Astrocyte of the hippocampus (primary cell): ENCODE measurements around the gene RGMB.
"Not testable (repeated sequence)": the region's sequence is repeated elsewhere in the genome, so short reads cannot be mapped to it uniquely, and the experiment has no call there.

ENCODE experiments used
- DNase-seq: peaks from one replicate; pipeline ENCODE4 v3.0.0; 2011; ENCODE audit warnings: low read depth, low spot score

Gene RGMB, protein sequence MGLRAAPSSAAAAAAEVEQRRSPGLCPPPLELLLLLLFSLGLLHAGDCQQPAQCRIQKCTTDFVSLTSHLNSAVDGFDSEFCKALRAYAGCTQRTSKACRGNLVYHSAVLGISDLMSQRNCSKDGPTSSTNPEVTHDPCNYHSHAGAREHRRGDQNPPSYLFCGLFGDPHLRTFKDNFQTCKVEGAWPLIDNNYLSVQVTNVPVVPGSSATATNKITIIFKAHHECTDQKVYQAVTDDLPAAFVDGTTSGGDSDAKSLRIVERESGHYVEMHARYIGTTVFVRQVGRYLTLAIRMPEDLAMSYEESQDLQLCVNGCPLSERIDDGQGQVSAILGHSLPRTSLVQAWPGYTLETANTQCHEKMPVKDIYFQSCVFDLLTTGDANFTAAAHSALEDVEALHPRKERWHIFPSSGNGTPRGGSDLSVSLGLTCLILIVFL

DNA sequence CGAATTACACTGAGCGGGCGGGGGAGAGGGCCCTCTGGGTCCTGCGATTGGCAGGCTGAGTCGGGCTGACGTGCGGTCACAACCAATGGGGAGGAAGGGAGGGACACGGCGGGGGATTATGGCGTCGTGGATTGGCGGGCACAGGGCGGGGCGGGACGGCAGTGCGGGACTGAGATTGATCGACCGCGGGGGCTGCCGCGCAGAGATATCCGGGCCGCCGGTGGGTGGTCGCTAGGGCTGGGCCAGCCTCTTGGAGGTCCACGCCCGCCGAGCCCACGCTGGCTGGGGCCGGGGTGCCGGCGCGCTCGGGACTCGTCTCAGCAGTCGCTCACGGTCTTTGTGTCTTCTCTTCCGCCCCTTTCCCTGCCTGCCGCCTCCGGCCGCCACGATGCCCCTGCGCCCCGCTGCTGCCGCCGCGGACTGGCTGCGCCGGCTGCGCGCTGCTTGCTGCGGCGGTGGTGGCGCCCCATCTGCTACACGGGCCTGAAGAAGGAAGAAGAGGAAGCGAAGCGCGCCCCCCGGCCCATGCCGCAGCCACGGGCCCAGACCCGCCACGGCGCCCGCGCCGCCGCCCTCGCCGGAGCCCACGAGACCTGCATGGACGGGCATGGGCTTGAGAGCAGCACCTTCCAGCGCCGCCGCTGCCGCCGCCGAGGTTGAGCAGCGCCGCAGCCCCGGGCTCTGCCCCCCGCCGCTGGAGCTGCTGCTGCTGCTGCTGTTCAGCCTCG lies at the start of gene RGMB:
Gene RGMB, plus strand, starts transcription at position 200 of the 728 bp plus-strand sequence. Its CDS starts 408 bp downstream, at position 608.
- DNase-seq = peak; percentile 100

DNA sequence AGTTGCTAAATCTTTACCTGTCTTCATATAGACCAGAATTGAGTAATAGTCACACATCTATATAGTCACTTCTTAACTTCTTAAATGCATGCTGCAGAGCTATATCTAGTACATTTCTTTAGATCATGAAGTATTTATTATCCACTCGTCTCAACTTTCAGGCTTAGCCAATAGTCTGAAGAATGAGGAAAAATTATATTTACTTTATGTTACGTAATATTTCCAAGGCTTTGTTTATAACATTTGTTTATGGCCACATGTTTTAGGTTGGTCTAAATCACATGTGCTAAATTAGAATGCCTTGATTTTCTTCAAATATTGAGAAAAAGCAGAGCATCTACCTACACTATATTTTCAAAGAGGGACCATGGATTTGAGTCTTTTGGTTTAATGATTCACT lies 47.2 kb upstream of the RGMB start:
- DNase-seq = no peak

DNA sequence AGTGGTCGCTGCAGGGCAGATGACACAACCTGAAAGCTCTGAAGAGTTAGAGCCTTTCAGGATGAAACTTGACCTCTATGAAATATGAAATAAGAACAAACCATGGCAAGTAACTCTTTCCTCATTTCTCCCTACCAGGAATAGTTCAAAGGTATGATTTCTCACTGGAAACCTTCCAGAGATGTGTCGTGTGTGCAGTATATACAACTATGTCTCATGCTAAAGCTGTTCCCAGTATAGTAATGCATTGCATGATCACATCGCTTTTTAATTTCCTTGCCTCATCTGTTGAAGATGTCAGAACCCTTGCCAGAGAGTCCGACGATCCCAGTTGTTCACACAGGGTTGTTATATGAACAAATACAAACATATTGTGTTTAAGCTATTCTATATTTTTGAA lies 45.8 kb upstream of the RGMB start:
- DNase-seq = no peak

DNA sequence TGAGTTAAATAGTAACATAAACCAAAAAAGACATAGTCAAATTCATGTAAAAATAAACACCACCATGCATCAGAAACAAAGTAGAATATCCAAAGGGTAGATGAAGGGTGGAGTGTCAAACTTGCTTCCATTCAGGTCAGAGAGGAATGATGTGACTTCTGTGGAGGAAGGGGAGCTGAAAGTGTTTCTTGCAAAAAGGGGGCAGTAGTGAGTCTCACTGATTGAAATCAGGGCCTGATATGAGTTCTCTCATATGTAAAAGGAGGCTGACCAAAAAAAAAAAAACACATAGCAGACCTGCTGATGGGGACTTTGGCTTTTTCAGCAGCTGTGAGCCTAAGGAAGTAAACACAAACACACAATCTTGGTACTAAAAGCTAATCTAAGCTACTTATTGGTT lies 38.8 kb upstream of the RGMB start:
- no peak for DNase-seq

DNA sequence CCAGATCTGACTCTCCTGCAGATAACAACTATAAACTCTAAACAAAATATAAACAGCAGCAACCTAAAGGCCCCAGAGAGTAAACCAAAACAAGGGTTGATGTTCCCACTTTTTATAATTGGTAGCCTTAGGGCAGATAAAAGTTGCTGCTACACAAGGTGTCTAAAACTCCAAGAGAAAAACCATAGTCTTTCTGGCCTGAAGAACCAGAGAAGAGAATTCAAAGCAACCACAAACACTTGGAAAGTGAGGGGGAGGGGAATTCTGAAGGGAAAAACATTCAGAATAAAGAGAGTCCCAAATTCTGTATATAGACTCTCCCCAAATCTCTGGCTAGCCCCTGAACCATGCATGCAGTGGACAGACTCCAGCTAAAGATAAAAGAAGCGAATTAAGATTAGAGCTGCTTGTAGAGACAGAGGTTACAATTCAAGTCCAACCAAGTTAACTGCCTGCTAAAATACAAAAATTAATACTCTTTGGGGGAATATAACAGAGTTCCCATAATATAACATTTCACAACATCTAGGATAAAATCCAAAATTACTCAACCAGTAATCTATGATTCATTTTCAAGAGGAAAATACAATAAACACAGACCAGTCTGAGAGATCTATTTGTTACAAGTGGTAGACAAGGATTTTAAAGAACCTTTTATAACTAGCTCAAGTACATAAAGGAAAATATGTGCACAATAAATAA lies 37.5 kb upstream of the RGMB start:
- no peak for DNase-seq

DNA sequence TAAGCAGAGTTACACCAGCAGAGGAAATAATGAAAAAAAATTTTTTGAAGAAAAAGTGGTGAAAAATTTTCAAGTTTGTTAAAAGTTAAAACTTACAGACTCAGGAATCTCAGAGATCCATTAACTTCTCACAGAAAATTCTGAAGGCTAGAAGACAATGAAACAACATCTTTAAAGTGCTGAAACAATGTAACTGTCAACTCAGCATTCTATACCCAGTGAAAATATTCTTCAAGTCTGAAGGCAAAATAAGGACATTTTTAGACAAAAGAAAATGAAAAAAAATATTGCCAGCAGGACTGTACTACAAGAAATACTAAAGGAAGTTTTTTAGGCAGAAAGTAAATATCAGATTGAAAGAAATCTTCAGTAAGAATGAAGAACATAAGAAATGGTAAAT lies 36.7 kb upstream of the RGMB start:
- DNase-seq = no peak

DNA sequence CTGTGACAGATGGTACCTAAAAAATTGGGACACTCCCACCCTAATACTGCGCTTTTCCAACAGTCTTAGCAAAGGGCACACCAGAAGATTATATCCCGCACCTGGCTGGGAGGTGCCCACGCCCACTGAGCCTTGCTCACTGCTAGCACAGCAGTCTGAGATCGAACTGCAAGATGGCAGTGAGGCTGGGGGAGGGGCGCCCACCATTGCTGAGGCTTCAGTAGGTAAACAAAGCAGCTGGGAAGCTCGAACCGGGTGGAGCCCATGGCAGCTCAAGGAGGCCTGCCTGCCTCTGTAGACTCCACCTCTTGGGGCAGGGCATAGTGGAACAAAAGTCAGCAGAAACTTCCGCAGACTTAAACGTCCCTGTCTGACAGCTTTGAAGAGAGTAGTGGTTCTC lies 36.0 kb upstream of the RGMB start:
- not testable (repeated sequence) for DNase-seq

DNA sequence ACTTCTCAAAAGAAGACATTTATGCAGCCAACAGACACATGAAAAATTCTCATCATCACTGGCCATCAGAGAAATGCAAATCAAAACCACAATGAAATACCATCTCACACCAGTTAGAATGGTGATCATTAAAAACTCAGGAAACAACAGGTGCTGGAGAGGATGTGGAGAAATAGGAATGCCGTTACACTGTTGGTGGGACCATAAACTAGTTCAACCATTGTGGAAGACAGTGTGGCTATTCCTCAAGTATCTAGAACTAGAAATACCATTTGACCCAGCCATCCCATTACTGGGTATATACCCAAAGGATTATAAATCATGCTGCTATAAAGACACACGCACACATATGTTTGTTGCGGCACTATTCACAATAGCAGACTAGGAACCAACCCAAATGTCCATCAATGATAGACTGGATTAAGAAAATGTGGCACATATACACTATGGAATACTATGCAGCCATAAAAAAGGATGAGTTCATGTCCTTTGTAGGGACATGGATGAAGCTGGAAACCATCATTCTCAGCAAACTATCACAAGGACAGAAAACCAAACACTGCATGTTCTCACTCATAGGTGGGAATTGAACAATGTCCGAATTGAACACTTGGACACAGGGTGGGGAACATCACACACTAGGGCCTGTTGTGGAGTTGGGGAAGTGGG lies 34.8 kb upstream of the RGMB start:
- DNase-seq = not testable (repeated sequence)

DNA sequence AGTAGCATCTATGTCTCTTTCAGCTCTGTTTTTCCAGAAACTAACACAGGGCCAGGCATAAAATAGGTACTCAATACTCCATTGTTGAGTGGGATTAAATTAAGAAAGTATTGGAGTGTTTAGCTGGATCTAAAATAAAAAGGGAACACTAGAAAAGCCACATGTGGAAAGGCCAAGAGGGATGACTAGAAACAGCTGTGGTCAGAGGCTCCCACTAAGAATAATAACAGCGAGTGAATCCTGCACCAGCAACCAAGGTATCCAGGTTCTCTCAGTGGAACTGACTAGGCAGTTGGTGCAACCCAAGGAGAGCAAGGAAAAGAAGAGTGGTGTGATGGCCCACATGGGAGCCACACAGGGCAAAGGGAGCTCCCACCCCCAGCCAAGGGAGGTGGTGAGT lies 31.5 kb upstream of the RGMB start:
- DNase-seq = no peak

DNA sequence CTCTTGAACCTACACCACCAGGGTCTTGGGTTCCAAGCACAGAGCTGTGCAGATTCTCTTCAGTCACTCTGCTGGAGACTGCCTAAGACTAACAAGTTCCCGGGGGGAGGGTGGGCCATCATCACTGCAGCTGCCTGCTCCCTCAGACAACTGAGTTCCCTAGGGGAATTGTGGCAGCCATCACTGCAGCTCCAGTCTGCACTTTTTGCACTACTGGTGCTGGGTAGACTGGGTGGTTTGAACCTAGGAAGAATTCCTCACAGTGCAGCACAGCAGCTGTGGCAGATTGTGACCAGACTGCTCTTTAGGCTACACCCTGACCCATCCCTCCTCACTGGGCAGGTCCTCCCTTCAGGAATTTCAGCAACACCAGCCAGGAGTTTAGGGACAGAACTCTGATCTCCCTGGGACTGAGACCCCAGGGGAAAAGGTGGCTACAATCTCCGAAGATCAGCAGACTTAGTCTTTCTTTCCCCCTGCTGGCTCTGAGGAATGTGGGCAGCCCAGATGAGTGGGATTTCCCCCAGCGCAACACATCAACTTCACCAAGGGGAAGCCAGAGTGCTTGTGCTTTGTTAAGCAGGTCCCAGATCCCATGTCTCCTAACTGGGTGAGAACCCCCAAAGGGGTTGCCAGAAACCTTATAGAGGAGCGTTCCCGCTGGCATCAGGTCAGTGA lies 30.9 kb upstream of the RGMB start:
- DNase-seq = no peak

DNA sequence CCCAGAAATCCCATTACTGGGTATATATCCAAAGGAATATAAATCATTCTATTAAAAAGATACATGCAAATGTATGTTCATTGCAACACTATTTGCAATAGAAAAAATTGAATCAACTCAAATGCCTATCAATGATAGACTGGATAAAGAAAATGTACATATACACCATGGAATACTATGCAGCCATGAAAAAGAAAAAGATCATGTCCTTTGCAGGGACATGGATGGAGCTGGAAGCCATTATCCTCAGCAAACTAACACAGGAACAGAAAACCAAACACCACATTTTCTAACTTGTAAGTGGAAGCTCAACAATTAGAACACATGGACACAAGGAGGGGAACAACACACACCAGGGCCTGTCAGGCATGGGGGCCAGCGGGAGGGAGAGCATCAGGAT lies 25.2 kb upstream of the RGMB start:
- not testable (repeated sequence) for DNase-seq

DNA sequence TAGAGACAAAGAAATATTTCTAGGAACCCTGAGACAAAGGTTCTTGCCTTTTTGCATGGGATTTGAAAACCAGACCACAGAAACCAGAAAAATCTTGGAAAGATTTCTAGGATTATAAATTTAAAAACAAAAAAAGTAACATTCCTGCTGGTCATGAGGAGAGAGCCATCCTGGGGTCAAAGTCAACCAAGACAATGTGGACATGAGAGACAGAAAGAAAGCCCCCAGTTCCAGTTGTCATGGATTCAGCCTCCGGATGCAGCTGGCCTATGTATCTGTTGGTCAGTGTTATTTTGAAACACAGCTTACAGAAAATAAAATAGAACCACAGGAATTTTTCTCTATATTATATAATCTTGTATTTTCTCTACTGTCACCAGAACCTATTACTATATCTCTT lies 24.4 kb upstream of the RGMB start:
- no peak for DNase-seq

DNA sequence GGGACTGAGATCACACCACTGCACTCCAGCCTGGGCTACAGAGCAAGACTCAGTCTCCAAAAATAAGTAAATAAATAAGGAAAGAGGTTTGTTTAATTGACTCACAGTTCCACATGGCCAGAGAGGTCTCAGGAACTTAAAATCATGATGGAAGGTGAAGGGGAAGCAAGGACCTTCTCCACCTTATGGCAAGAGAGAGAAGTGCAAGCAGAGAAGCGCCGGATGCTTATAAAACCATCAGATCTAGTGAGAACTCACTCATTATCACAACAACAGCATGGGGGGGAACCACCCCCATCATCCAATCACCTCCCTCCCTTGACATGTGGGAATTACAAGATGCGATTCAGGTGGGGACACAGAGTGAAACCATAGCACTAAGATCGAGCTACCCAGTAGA lies 22.8 kb upstream of the RGMB start:
- no peak for DNase-seq

DNA sequence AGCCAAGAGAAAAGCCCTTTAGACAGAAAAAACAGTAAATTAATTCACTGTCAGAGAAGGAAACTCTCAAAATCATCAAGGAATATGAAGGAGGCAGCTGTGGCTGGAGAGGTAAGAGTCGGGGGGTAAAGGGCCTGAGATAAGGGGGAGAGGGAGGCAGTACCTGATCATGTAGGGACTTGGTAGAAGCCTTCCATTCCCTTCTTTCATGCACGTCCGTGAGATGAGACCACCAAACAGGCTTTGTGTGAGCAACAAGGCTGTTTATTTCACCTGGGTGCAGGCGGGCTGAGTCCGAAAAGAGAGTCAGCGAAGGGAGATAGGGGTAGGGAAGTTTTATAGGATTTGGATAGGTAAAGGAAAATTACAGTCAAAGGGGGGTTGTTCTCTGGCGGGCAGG lies 21.1 kb upstream of the RGMB start:
- not testable (repeated sequence) for DNase-seq

DNA sequence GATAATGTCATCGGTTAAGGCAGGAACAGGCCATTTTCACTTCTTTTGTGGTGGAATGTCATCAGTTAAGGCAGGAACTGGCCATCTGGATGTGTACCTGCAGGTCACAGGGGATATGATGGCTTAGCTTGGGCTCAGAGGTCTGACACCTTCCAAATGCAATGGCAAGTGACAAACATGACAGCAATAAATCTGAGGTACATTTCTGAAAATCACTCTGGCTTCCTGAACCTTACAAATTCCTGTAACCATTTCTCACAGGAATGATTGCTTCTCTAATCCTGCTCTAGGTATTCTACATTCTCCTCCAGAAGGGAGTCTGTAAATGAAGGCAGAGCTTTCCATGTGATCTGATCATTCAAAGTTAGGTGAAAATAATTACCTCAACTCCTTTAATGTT lies 20.7 kb upstream of the RGMB start:
- not testable (repeated sequence) for DNase-seq

DNA sequence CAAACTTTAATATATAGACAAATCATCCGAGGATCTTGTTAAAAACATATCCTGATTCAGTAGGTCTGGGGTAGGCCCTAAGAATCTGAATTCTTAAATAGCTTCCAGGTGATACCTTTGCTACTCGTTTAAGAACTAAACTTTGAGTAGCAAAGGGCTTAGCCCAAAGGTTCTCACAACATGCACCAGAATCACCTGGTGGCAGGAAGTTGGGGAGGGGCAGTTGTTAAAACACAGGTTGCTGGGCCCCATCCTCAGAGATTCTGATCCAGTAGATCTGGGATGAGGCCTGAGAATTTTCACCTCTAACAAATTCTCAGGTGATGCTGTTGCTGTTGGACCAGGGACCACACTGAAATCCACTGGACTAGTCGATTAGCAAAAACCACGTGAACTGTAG lies 20.0 kb upstream of the RGMB start:
- no peak for DNase-seq

DNA sequence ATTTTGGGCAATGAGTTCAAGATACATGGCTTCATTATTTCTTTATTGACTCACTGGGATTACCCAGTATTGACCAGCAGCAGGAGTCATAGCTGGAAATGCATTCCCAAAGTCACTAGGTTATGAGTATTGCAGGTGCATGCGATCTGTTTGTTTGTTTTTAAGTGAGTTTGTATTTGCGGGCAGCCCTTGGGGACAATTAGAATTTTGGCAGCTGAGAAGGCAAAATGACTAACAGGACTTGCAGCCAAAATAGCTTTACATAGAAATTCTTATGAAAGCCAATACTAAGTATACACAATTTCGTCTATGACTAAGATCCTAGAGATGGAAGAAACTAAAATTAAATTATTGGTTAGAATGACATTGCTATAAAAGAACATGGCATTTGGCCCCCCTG lies 18.1 kb upstream of the RGMB start:
- peak; percentile 57 for DNase-seq

DNA sequence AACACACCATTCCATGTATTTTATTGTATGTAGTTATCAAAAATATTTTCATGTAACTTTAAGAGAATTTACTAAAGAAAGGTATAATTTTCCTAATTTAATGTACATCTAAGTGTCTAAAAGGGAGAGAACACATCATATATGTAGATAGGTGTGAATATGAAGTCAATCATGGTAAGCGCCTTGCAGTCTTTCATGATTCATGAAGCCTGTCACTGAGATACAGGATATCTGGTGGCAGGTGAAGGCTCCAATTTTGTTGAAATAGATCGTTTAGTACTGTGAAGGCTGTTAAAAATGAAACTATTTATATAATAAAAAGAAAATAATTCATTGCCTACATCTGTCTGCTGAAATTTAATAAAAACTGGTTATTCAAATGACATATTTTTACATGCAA lies 15.5 kb upstream of the RGMB start:
- DNase-seq = no peak

DNA sequence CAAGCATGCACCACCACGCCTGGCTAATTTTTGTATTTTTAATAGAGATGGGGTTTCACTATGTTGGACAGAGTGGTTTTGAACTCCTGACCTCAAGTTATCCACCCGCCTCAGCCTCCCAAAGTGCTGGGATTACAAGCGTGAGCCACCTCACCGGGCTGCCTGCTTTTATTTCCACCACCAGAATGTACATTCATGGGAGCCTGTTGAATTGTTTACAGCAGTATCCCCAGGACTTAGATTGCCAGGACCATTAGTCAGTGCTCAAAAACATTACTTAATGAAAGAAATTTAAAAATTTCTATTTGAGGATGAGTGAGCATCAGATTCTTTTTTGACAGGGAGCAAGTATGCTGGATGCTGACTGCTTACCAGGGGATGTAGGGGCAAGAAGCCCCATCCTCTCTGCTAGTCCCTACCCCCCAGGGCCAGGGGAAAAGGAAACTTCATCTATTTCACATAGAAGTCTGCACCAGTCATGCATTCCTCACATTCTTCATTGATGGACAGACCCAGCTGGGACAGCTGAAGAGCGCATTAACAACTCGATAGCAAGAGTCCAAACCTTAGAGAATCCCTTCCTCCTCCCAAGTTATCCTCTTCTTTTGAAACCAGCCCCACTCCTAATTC lies 10.3 kb upstream of the RGMB start:
- DNase-seq = peak; percentile 88

DNA sequence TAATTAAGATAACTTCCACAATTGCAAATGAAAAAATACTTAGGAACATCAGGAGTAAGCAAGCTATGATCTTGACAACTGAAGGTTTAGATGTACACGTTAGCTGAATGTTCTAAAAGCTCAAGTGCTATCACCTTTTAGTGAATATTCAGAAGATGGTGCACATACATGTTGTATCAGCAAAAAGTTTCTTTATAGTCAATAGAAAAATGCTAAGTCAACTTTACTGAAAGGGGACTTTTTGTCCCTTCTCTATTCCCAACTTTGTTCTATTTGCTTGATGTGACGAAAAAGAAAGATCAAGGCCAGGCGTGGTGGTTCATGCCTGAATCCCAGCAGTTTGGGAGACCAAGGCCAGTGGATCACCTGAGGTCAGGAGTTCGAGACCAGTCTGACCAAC lies 7.6 kb upstream of the RGMB start:
- DNase-seq = no peak

DNA sequence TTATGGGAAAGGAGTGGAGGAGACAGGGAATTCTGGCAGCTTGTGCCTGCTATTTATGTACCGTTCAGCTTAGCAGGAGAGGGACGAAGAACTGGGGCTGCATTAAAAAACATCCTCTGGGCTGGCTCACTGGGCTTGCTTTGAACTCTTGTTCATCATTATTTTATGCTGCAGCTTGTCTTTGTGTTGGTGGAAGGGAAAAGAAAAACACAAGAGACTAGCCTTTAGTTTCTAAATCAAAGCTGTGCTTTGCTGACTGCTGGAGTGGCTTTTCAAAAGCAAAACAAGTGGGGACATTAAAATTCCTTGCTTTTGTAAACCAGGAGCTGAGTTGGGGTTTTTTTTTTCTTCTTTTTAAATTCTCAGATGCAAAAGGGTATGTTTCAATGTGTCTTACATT lies 5.9 kb upstream of the RGMB start:
- peak; percentile 26 for DNase-seq
